Measurements from ENCODE around the gene MTUS2.

- TF ChIP-seq CTCF (IDR thresholded peaks at IDR 0.05; ENCODE audit: low read depth, low read length), result no peak
- no peak for TF ChIP-seq POLR2A (IDR thresholded peaks at IDR 0.05; ENCODE audit: extremely low read depth, insufficient read length)
- TF ChIP-seq MYC (IDR thresholded peaks at IDR 0.05; ENCODE audit: low read depth, low read length), result no peak
- no peak for TF ChIP-seq MAX (IDR thresholded peaks at IDR 0.05; ENCODE audit: low read depth, low read length)
Observed at GRCh38 chr13:29501674-29502073, 681.5 kb downstream of the MTUS2 start.
